Measurements from ENCODE around the gene IFT88.

IFT88 gene

GRCh38 chr13:20565115-20565736, 1.7 kb upstream of the IFT88 start:
- no peak for DNase-seq (ENCODE audit: low spot score)

DNA sequence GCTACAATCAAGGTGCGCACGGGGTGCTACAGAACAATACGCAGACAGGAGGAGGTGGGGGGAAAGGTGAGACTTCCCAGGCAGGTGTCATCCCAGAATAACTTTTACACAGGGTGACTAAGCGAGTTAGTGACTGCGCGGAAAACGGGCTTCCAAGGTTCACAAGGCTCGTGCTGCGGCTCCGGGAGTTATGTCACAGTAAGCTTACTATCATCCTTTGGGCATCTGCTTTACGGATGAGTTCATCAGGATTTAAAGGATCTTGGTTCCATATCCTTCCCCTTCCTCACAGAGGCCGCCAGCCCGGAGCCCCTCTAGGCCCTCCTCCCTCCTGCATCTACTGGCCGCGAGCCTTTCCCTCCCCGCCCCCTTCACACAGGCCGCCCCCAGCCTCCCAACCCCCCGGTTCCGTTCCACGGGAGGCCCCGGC, 474 bp upstream of the IFT88 start:
- DNase-seq (ENCODE audit: low spot score): peak; percentile 25

DNA sequence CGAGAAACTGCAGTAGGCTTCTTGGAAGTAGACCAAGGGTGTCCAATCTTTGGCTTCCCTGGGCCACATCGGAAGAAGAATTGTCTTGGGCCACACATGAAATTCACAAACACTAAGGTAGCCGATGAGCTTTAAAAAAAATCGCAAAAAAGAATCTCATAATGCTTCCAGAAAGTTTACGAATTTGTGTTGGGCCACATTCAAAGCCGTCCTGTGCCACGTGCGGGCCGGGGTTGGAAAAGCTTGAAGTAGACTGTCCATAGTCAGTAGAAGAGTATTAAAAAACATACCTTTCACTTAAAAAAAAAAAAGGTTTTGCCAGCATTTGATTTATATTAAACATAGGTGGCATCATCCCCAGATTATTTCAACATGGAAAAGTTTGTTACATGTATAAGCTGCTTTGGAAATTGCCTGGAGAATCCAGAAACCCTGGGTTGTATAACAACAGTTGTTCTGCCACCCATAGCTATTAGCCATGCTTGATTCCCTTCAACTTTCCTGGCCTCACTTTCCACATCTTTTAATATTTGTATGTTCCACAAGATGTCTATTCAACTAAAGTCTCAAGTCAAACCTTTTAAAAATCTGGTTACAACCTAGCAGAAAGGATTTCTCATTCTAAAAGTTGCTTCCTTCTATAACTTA, 1.0 kb downstream of the IFT88 start:
- no peak for DNase-seq (ENCODE audit: low spot score)

DNA sequence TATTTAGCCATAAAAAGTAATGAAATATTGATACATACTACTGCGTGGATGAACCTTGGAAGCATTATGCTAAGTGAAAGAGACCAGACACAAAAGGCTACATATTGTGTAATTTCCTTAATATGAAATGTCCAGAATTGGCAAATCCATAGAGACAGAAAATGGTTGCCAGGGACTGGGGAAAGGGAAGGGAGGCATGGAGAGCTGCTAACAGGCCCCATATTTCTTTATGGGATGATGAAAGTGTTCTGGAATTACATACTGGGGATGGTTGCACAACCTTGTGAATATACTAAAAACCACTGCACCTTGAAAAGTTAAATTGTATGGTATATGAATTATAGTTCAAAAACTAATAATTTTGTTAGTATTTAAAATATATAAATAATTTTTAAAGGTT, 3.6 kb downstream of the IFT88 start:
- no peak for DNase-seq (ENCODE audit: low spot score)

DNA sequence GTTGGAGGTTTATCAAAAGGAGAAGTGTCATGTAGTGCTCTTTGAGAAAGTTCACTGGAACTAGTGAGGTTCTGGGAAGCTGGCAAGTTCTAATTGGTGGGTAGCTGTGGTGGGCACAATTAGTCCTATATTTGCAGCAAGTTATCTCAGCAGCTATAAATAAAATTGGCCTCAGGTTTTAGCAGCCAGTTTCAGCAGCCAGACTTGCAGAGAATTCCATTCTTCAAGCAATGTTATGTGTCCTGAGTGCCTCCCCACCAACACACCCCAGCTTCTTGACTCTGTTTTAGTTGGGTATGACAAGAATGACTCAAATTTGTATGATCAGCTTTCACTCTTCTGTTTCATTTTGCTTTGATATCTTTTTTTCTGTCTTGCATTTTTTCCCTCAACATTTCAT, 4.7 kb downstream of the IFT88 start:
- no peak for DNase-seq (ENCODE audit: low spot score)

- no peak for DNase-seq (ENCODE audit: low spot score)
These were observed 6.2 kb downstream of the IFT88 start for GRCh38 chr13:20573186-20573585.

DNA sequence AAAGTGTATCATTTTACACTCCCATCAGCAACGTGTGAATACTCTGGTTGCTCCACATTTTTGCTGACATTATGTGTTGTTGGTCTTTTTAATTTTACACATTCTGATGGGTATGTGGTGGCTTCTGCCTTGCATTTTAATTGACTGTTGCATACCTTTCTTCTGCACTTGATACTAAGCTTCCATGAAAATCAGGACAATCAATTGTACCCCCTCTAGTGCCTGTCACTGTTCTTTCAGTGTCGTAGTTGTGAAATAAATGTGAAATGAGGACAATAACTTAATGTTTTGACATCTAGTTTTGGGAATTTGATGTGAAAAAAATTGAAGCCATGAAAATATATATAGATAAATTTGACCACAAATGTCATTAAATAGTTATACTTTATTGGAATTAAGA, 6.7 kb downstream of the IFT88 start:
- no peak for DNase-seq (ENCODE audit: low spot score)

GRCh38 chr13:20579191-20579590, 12.2 kb downstream of the IFT88 start:
- no peak for DNase-seq (ENCODE audit: low spot score)

DNA sequence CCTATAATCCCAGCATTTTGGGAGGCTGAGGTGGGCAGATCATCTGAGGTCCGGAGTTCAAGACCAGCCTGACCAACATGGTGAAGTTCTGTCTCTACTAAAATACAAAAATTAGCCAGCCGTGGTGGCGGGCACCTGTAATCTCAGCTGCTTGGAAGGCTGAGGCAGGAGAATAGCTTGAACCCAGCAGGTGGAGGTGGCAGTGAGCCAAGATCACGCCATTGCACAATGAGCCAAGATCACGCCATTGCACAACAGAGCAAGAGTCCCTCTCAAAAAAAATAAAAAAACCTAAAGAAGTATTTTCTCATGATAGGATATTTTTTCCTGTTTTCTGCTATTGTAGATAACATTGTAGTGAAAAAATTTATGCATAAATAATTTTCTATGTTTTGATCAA, 13.3 kb downstream of the IFT88 start:
- DNase-seq (ENCODE audit: low spot score): no peak

- no peak for DNase-seq (ENCODE audit: low spot score)
These were observed 15.1 kb downstream of the IFT88 start for GRCh38 chr13:20582026-20582425.

DNA sequence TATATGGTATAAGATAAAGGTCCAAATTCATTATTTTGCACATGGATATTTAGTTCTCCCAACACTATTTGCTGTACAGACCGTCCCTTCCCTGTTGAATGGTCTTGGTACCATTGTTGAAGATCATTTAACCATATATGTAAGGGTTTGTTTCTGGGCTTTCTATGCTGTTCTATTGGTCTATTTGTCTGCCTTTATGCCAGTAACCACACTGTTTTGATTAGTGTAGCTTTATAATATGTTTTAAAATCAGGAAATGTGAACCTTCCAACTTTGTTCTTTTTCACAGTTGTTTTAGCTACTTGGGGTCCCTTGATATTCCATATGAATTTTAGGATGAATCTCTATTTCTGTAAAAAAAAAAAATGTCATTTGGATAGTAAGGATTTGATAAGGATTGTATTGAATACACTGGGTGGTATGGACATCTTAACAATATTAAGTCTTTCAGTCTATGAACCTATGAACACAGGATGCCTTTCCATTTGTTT, 16.9 kb downstream of the IFT88 start:
- no peak for DNase-seq (ENCODE audit: low spot score)

GRCh38 chr13:20585371-20585770, 18.4 kb downstream of the IFT88 start:
- no peak for DNase-seq (ENCODE audit: low spot score)

- DNase-seq (ENCODE audit: low spot score): no peak
These were observed 21.7 kb downstream of the IFT88 start for GRCh38 chr13:20588529-20589110.

DNA sequence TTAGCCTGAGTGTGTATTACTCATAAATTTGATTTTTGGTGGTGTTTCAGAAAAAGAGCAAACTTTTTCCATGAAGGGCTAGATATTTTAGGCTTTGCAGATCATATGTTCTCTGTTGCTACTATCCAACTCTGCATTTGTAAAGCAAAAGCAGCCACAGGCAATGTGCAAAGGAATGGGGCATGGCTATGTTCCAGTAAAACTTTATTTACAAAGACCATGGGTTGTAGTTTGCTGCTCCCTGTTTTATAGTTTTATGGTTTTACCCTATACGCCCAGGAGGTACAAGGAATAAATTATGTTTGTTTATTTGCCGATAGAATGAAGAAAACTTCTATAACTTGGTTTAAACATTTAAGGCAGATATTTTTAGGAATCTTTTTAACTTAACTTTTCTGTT, 23.6 kb downstream of the IFT88 start:
- no peak for DNase-seq (ENCODE audit: low spot score)

GRCh38 chr13:20592606-20593005, 25.6 kb downstream of the IFT88 start:
- no peak for DNase-seq (ENCODE audit: low spot score)

GRCh38 chr13:20594280-20594679, 27.3 kb downstream of the IFT88 start:
- DNase-seq (ENCODE audit: low spot score): no peak

GRCh38 chr13:20607015-20607414, 40.1 kb downstream of the IFT88 start:
- no peak for DNase-seq (ENCODE audit: low spot score)

GRCh38 chr13:20608438-20609020, 41.6 kb downstream of the IFT88 start:
- no peak for DNase-seq (ENCODE audit: low spot score)

GRCh38 chr13:20609145-20609544, 42.2 kb downstream of the IFT88 start:
- DNase-seq (ENCODE audit: low spot score): no peak

GRCh38 chr13:20610006-20610405, 43.0 kb downstream of the IFT88 start:
- DNase-seq (ENCODE audit: low spot score): no peak

GRCh38 chr13:20616059-20616797, 49.3 kb downstream of the IFT88 start:
- no peak for DNase-seq (ENCODE audit: low spot score)

DNA sequence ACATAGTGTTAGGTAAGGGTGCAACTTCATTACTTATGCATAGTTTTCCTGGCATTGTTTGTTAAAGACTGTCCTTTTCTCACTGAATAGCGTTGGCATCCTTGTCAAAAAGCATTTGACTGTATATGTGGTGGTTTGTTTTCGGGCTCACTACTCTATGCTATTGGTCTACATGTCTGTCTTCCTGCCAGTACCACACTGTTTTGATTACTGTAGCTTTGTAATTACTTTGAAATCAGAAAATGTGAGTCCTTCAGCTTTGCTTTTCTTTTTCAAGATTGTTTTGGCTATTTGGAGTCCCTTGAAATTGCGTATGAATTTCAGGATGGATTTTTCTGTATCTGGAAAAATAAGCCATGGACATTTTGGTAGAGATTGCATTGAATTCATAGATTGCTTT, 56.0 kb downstream of the IFT88 start:
- no peak for DNase-seq (ENCODE audit: low spot score)

DNA sequence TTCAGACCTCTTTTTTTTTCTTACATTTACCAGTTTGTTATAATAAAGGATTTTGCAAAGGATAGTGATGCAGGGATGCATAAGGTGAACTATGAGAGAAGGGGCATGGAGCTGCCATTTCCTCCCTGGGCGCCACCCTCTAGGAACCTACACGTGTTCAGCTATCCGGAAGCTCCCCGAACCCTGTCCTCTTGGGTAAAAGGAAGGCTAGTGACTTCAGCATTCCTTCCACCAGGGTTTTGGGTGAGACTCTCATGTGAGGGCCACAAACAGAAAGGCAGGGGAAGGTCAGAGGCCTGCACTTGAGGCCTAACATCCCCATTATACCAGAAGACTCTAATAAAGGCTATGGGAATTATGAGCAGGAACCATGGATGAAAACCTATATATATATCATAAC, 57.3 kb downstream of the IFT88 start:
- no peak for DNase-seq (ENCODE audit: low spot score)
